ENCODE results near the gene CARD16.

Gene CARD16

GRCh38 chr11:104997288-104997687 is 47.8 kb downstream of the CARD16 start:
- no peak for DNase-seq (ENCODE audit: low read depth in 2 of 3, low spot score in 2 of 3)

DNA sequence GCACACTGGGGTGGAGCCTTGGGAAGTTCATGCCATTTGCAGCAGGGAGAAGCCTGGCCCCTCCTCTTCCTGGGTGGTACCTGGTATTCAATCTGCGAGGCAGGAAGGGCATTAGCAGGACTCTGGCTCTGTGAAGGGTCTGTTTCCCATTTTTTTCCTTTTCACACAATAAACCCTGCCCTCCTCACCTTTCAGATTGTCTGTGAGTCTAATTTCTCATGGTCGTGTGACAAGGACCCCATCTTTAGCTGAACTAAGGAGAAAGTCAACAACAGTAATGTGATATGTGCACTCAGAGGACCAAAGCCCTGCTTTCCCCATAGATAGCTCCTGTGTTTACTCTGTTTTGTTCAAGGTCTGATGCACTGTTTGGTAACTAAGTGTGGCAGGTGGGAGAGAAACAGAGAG is 50.1 kb downstream of the CARD16 start:
- no peak for DNase-seq (ENCODE audit: low read depth in 2 of 3, low spot score in 2 of 3)

DNA sequence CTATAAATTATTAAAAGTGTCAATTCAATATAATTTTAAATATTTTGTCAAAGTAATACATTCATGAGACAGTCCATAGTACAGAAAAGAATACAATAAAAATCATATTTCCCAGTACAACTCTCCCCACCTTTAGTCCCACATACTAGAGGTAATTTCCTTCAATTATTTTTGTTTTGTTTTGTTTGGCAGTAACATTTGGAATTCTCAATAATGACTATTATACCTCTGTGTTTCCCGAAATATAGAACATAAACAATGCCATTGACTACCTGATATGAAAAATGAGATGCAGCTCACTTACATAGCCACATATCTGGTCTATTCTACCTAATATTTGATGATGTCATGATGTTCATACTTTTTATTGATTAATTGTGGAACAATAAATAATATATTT is 52.4 kb downstream of the CARD16 start:
- DNase-seq (ENCODE audit: low read depth in 2 of 3, low spot score in 2 of 3): no peak

DNA sequence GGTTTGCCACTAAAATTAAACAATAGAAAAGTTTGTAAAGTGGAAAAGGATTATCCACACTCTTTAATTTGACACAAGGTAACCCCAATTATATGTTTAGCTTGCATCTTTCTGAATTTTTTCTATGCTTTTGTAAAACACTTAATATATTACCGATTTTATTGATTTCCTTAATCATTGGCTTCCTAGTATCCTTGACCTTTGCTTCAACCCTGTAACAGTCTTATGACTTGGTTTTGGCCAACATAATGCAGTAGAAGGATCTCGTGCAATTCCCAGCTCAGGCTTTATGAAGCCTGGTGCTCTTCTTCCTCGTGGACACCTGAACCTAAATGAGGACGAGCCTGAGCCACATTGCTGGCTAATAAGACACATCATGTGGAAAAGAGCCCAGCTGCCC is 53.1 kb downstream of the CARD16 start:
- DNase-seq (ENCODE audit: low read depth in 2 of 3, low spot score in 2 of 3): no peak
